Neural progenitor cell (in vitro differentiated cells): ENCODE data around the gene MARCHF3. TPM values are rescaled to one million over a fixed set of nuclear protein-coding genes. Genes with fewer than 3 reads are reported as not detected.

Experiments
- DNase-seq: peaks from one replicate; pipeline ENCODE4 v3.0.0-alpha.2; 2016; ENCODE audit warnings: low spot score
- H2AFZ ChIP-seq: fragments of 200-600 bp; sonication (generic); replicated peaks from 2 replicates; pipeline ENCODE4 v1.6.1; 2016; ENCODE audit warnings: antibody characterized with exemption
- H3F3A ChIP-seq: fragments of 200-600 bp; sonication (generic); 2 replicates; pipeline ENCODE4 v1.6.1; 2016; ENCODE audit warnings: antibody characterized with exemption, low read depth
- H3K27ac ChIP-seq: fragments of 200-600 bp; sonication (generic); 2 replicates; pipeline ENCODE4 v1.5.1; 2016; ENCODE audit warnings: mild to moderate bottlenecking
- H3K27me3 ChIP-seq: fragments of 200-600 bp; sonication (generic); 2 replicates; pipeline ENCODE4 v1.6.1; 2016; ENCODE audit warnings: mild to moderate bottlenecking, moderate library complexity
- H3K36me3 ChIP-seq: fragments of 200-600 bp; sonication (generic); 2 replicates; pipeline ENCODE4 v1.5.1; 2016
- H3K4me1 ChIP-seq: fragments of 200-600 bp; sonication (generic); 2 replicates; pipeline ENCODE4 v1.6.1; 2016; ENCODE audit warnings: mixed run types
- H3K4me2 ChIP-seq: fragments of 200-600 bp; sonication (generic); 2 replicates; pipeline ENCODE4 v1.6.1; 2016
- H3K4me3 ChIP-seq: fragments of 200-600 bp; sonication (generic); 2 replicates; pipeline ENCODE4 v1.5.1; 2016
- H3K79me2 ChIP-seq: fragments of 200-600 bp; sonication (generic); 2 replicates; pipeline ENCODE4 v1.6.1; 2016; ENCODE audit warnings: low read depth
- H3K9ac ChIP-seq: fragments of 200-600 bp; sonication (generic); 2 replicates; pipeline ENCODE4 v1.6.1; 2016
- H3K9me3 ChIP-seq: fragments of 200-600 bp; sonication (generic); 2 replicates; pipeline ENCODE4 v1.5.1; 2016; ENCODE audit warnings: low read depth
- H4K20me1 ChIP-seq: fragments of 200-600 bp; sonication (generic); 2 replicates; pipeline ENCODE4 v1.6.1; 2016; ENCODE audit warnings: low read depth
- H3K27ac Mint-ChIP-seq: 3 replicates; pipeline ENCODE4 v1.8.0; 2021; ENCODE audit warnings: mixed read lengths
- H3K27me3 Mint-ChIP-seq: 2 replicates; pipeline ENCODE4 v1.8.0; 2022; ENCODE audit warnings: low read depth, mild to moderate bottlenecking, inconsistent platforms, moderate library complexity, mixed read lengths; ENCODE audit not compliant: insufficient read depth
- H3K36me3 Mint-ChIP-seq: 3 replicates; pipeline ENCODE4 v1.8.0; 2021; ENCODE audit warnings: mixed read lengths
- H3K4me1 Mint-ChIP-seq: 3 replicates; pipeline ENCODE4 v1.8.0; 2021; ENCODE audit warnings: mixed read lengths
- H3K4me3 Mint-ChIP-seq: 3 replicates; pipeline ENCODE4 v1.8.0; 2021; ENCODE audit warnings: mild to moderate bottlenecking, moderate library complexity, mixed read lengths
- H3K9me3 Mint-ChIP-seq: 3 replicates; pipeline ENCODE4 v1.8.0; 2020; ENCODE audit warnings: mixed read lengths
- EZH2 ChIP-seq: fragments of 200-600 bp; sonication (generic); IDR thresholded peaks from 2 replicates; pipeline ENCODE4 v1.6.1; 2017; ENCODE audit warnings: antibody characterized with exemption, mild to moderate bottlenecking, moderate library complexity
- EZH2phosphoT487 ChIP-seq: fragments of 200-600 bp; sonication (generic); IDR thresholded peaks from 2 replicates; pipeline ENCODE4 v1.6.1; 2017; ENCODE audit warnings: antibody characterized with exemption
- total RNA-seq: library from RNA; depleted of rRNA; stranded (reverse); fragments of >200 nt; gene quantifications from 2 replicates; pipeline ENCODE4 v1.2.3, GENCODE V29; 2015; ENCODE audit warnings: low replicate concordance
- TF ChIP-seq, protein P1 (sequence below): fragments of 200-600 bp; sonication (generic); IDR thresholded peaks from 2 replicates; pipeline ENCODE4 v1.5.1; 2017; ENCODE audit warnings: antibody characterized with exemption, mild to moderate bottlenecking

Gene MARCHF3
- total RNA-seq, 1 donor from 2014 or later = 6.1 TPM

- Histone ChIP-seq H3K4me1 (no peaks in the 10 kb centered on the region), H3K27me3 (no peaks in the 10 kb centered on the region), H3K79me2 (no peaks in the 10 kb centered on the region), H4K20me1 (no peaks in the 10 kb centered on the region), H3K9ac (no peak overlapping the region), H3K27ac (no peak overlapping the region), H3K4me2 (no peak overlapping the region), H3F3A (no peaks in the 10 kb centered on the region), H3K36me3 (no peaks in the 10 kb centered on the region), H3K4me3 (no peak overlapping the region), H2AFZ (no peak overlapping the region), H3K9me3 (no peaks in the 10 kb centered on the region)
- TF ChIP-seq EZH2 (no peak), EZH2phosphoT487 (no peak)
- TF ChIP-seq, protein P1, sequence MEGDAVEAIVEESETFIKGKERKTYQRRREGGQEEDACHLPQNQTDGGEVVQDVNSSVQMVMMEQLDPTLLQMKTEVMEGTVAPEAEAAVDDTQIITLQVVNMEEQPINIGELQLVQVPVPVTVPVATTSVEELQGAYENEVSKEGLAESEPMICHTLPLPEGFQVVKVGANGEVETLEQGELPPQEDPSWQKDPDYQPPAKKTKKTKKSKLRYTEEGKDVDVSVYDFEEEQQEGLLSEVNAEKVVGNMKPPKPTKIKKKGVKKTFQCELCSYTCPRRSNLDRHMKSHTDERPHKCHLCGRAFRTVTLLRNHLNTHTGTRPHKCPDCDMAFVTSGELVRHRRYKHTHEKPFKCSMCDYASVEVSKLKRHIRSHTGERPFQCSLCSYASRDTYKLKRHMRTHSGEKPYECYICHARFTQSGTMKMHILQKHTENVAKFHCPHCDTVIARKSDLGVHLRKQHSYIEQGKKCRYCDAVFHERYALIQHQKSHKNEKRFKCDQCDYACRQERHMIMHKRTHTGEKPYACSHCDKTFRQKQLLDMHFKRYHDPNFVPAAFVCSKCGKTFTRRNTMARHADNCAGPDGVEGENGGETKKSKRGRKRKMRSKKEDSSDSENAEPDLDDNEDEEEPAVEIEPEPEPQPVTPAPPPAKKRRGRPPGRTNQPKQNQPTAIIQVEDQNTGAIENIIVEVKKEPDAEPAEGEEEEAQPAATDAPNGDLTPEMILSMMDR = no peak
- Mint-ChIP-seq H3K27me3 (no peaks in the 10 kb centered on the region), H3K9me3 (no peaks in the 10 kb centered on the region), H3K36me3 (no peaks in the 10 kb centered on the region), H3K4me1 (no peaks in the 10 kb centered on the region), H3K4me3 (no peak overlapping the region), H3K27ac (no peak overlapping the region)
- DNase-seq = no peak
These were observed 71.2 kb downstream of the MARCHF3 start for GRCh38 chr5:126959188-126959587.

DNA sequence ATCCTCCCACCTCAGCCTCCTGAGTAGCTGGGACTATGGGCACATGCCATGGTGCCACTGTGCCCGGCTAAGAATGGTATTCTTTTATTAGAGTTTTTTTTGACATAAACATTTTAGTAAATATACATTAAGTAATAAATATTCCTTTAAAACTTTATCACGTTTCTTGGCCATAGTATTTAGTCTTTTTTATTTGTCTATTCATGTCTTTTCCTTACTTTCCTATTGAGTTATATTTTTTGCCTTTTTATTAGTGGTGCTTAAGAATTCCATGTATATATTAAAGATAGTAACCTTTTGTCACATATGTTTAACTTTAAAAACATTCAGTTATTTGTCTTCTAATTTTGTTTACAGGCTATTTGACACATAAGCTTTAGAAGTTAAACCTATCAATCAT lies 73.4 kb downstream of the MARCHF3 start:
- no peak for DNase-seq
- Mint-ChIP-seq H3K9me3 (no peaks in the 10 kb centered on the region), H3K27ac (no peak overlapping the region), H3K27me3 (no peaks in the 10 kb centered on the region), H3K36me3 (no peaks in the 10 kb centered on the region), H3K4me1 (no peaks in the 10 kb centered on the region), H3K4me3 (no peak overlapping the region)
- Histone ChIP-seq H3K4me3 (no peak overlapping the region), H3K27me3 (no peaks in the 10 kb centered on the region), H3K79me2 (no peaks in the 10 kb centered on the region), H3K9me3 (no peaks in the 10 kb centered on the region), H4K20me1 (no peaks in the 10 kb centered on the region), H2AFZ (no peak overlapping the region), H3K4me2 (no peak overlapping the region), H3K27ac (no peak overlapping the region), H3K4me1 (no peaks in the 10 kb centered on the region), H3K36me3 (no peaks in the 10 kb centered on the region), H3K9ac (no peak overlapping the region), H3F3A (no peaks in the 10 kb centered on the region)
- no peak for TF ChIP-seq EZH2
- TF ChIP-seq, protein P1 = no peak
- no peak for TF ChIP-seq EZH2phosphoT487

GRCh38 chr5:126954981-126955380 lies 75.4 kb downstream of the MARCHF3 start:
- Mint-ChIP-seq H3K4me3 (no peak overlapping the region), H3K27ac (no peak overlapping the region), H3K36me3 (no peaks in the 10 kb centered on the region), H3K9me3 (no peaks in the 10 kb centered on the region), H3K4me1 (no peaks in the 10 kb centered on the region), H3K27me3 (no peaks in the 10 kb centered on the region)
- Histone ChIP-seq H3K4me1 (no peaks in the 10 kb centered on the region), H4K20me1 (no peaks in the 10 kb centered on the region), H3K79me2 (no peaks in the 10 kb centered on the region), H3K36me3 (no peaks in the 10 kb centered on the region), H3F3A (no peaks in the 10 kb centered on the region), H3K27me3 (no peaks in the 10 kb centered on the region), H3K9me3 (no peaks in the 10 kb centered on the region), H3K4me3 (no peak overlapping the region), H2AFZ (no peak overlapping the region), H3K9ac (no peak overlapping the region), H3K27ac (no peak overlapping the region), H3K4me2 (no peak overlapping the region)
- TF ChIP-seq EZH2phosphoT487 = no peak
- TF ChIP-seq, protein P1 = no peak
- TF ChIP-seq EZH2 = no peak
- no peak for DNase-seq

DNA sequence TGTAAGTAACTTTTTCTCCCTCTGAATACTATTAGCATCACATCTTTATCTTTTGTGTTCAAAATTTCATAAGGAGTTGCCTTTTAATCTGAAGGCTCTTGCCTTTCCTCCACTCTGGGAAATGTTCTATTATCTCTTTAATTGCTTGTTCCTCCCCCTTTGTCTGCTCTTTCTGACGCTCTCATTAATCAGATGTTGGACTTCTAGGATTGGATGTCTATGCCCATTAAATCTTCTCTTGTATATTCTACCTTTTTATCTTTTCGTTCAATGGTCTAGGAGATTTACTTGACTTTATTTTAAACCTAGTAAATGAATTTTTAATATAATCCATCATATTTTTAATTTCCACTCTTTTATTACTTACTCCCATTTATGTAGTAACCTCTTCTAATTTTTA lies 76.7 kb downstream of the MARCHF3 start:
- H4K20me1 ChIP-seq = no peaks in the 10 kb centered on the region
- Mint-ChIP-seq H3K36me3 (no peaks in the 10 kb centered on the region), H3K4me1 (no peaks in the 10 kb centered on the region), H3K9me3 (no peaks in the 10 kb centered on the region), H3K27me3 (no peaks in the 10 kb centered on the region), H3K27ac (no peak overlapping the region), H3K4me3 (no peak overlapping the region)
- H2AFZ ChIP-seq = no peak overlapping the region
- no peak overlapping the region for H3K27ac ChIP-seq
- TF ChIP-seq, protein P1 = no peak
- TF ChIP-seq EZH2phosphoT487 = no peak
- no peak for TF ChIP-seq EZH2
- no peak overlapping the region for H3K4me3 ChIP-seq
- no peaks in the 10 kb centered on the region for H3K4me1 ChIP-seq
- no peaks in the 10 kb centered on the region for H3K27me3 ChIP-seq
- no peak overlapping the region for H3K4me2 ChIP-seq
- no peaks in the 10 kb centered on the region for H3K36me3 ChIP-seq
- H3F3A ChIP-seq = no peaks in the 10 kb centered on the region
- DNase-seq = no peak
- H3K9me3 ChIP-seq = no peaks in the 10 kb centered on the region
- H3K79me2 ChIP-seq = no peaks in the 10 kb centered on the region
- no peak overlapping the region for H3K9ac ChIP-seq
